HG03378 (cell line): ENCODE results near the gene SNX6.
"Not testable (repeated sequence)": the region's sequence is repeated elsewhere in the genome, so short reads cannot be mapped to it uniquely, and the experiment has no call there.

Source experiments
- ATAC-seq: cut with Tn5 transposase; IDR thresholded peaks from one replicate; pipeline ENCODE4 v1.9.1; 2021; ENCODE audit warnings: mild to moderate bottlenecking, moderate library complexity; ENCODE audit not compliant: unreplicated experiment

SNX6 gene

DNA sequence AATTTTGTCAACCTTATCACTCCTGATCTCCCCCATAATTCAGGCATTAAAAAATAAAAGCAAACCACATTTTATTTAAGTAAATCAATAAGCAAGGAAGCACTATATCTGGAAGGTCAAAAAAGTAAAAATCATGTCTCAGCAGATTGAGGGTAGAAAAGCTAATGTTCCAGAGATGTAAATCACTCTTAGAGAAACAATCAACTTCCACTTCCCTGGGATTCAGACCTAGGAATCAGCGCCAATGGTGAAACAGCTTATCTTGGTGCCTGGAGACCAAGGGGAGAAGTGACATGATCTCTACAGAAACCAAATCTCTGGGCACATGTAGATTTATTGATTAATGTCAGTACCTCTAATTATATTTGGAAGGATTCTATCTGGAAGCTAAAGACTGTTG is 10.9 kb upstream of the SNX6 start:
- ATAC-seq: no peak

GRCh38 chr14:34634360-34634771 is 4.4 kb upstream of the SNX6 start:
- not testable (repeated sequence) for ATAC-seq

DNA sequence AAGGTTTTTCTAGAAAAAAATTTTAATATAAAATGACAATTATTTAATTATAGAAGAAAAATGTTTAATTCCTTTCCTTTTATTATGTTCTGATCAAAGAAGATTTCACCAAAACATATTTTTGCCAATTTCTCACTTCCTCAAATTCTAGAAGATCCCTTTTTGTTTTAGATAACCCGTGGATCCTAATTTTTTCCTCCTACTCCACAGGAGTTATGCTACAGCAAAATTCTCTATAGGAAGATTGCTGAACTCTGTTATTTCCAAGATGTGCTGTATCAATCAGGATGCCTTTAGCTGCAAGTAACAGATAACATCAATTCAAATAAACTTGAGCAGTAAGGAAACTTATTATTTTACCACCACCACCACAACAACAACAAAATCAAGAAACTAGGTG is 3.8 kb upstream of the SNX6 start:
- ATAC-seq: no peak

DNA sequence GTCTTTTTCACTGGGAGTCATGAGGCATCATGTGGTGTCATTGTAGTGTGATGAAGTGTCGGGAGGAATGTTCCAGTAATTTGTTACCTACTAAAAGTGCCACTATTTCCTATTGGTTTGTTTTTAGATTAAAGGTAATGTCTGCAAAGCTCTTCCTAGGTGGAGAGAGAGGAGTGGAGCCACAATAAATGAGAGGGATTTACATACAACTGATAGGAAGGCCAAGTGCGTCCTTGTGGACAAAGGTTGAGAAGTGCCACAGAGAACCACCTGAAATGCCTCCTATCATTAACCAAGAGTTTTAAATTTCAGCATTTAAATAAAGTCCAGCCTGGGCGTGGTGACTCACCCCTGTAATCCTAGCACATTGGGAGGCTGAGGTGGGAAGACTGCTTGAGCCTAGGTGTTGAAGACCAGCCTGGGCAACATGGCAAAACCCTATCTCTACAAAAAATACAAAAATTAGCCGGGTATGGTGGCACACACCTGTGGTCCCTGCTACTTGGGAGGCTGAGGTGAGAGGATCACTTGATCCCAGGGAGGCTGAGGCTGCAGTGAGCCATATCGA is 2.5 kb upstream of the SNX6 start:
- ATAC-seq: no peak

GRCh38 chr14:34629344-34629656 is 648 bp downstream of the SNX6 start:
- ATAC-seq: peak; percentile 5

GRCh38 chr14:34628681-34629135 is 1.2 kb downstream of the SNX6 start:
- ATAC-seq: no peak

- ATAC-seq: no peak
Measured at GRCh38 chr14:34623506-34623905, 6.4 kb downstream of the SNX6 start.

- no peak for ATAC-seq
Measured at GRCh38 chr14:34620839-34621238, 9.1 kb downstream of the SNX6 start.

GRCh38 chr14:34620115-34620514 is 9.8 kb downstream of the SNX6 start:
- ATAC-seq: no peak

GRCh38 chr14:34619471-34619870 is 10.5 kb downstream of the SNX6 start:
- no peak for ATAC-seq

- ATAC-seq: no peak
Measured at GRCh38 chr14:34616360-34616759, 13.6 kb downstream of the SNX6 start.

GRCh38 chr14:34615507-34615906 is 14.4 kb downstream of the SNX6 start:
- no peak for ATAC-seq

GRCh38 chr14:34614638-34615037 is 15.3 kb downstream of the SNX6 start:
- no peak for ATAC-seq

GRCh38 chr14:34610101-34610500 is 19.8 kb downstream of the SNX6 start:
- no peak for ATAC-seq

- ATAC-seq: no peak
Measured at GRCh38 chr14:34605461-34605860, 24.5 kb downstream of the SNX6 start.

DNA sequence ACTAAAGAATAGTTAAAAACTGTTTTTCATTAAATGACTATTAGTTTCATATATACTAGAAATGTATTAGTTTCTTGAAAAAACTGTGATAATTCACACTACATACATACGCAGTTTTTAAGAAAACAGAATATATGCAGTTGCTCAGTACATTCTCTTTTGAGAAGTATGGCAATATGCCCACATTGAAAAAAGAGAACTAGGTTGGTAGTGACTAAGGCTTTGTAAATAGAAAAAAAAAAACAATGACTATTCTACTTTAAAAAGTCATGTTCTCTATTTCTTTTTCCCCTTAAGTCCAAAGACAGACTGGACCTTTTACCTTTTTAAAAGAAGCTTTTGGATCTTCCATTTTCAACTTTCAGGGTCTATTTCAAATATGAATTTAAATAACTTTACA is 25.0 kb downstream of the SNX6 start:
- no peak for ATAC-seq

GRCh38 chr14:34596891-34597290 is 33.1 kb downstream of the SNX6 start:
- ATAC-seq: no peak

DNA sequence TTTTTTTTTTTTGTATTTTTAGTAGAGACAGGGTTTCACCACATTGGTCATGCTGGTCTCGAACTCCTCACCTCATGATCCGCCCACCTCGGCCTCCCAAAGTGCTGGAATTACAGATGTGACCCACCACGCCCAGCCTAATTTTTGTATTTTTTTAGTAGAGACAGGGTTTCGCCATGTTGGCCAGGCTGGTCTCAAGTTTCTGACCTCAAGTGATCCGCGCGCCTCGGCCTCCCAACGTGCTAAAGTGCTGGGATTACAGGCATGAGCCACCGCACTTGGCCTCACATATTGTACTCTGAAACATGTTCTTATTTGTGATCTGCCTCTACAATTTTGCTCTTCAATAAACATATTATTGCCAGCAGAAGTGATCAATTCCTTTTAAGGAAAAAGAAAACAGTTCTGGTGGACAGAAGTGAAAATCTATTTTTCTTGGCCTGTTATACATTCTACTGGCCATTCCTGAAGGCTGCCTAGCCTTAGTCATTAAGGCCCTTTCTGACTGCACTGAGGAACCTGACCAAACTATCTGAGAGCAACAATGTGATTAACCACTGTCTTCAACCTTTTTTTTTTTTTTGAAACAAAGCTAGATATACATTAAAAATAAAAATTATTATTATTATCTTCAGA is 36.1 kb downstream of the SNX6 start:
- ATAC-seq: no peak

DNA sequence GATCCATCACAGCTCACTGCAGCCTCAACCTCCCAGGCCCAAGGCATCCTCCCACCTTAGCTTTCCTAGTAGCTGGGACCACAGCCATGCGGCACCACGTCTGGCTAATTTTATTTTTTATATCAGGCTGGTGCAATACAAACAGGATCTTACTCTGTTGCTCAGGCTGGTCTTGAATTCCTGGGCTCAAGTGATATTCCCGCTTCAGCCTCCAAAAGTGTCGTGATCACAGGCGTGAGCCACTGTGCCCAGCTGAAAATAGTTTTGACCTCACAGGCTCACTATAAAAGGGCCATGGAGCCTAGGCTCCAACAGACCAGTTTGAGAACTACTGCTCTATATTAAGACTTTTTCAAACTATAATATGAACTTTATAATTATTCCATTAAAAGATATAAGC is 37.3 kb downstream of the SNX6 start:
- no peak for ATAC-seq

- no peak for ATAC-seq
Measured at GRCh38 chr14:34583525-34583924, 46.4 kb downstream of the SNX6 start.

- ATAC-seq: no peak
Measured at GRCh38 chr14:34582117-34582680, 47.7 kb downstream of the SNX6 start.

- ATAC-seq: no peak
Measured at GRCh38 chr14:34580381-34580780, 49.6 kb downstream of the SNX6 start.

DNA sequence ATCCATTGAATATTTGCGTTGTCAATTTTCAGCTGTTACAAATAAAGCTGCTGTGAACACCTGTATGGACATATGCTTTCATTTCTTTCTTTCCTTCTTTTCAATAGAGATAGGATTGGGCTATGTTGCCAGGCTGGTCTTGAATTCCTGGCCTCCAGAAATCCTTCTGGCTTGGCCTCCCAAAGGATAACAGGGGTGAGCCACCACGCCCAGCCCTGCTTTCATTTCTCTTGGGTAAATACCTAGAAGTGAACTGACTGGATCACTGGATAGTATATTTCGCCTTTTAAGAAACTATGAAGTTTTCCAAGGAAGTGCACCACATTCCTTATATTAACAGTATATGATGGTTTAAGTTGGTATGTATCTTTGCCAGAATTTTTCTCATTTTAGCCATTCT is 58.2 kb downstream of the SNX6 start:
- no peak for ATAC-seq
